Peyer's patch (tissue), 4 donors: ENCODE measurements around the gene AKAP12. TPM values are rescaled to one million over a fixed set of nuclear protein-coding genes. Genes with fewer than 3 reads are reported as not detected.

ENCODE experiments used
- DNase-seq, 3 donors: peaks; one replicate each; pipeline ENCODE4 v3.0.0-alpha.2; 2017 to 2019
- H3K27ac ChIP-seq, 4 donors: fragments of 200-600 bp; sonication (generic); one replicate each; pipeline ENCODE4 v1.5.1; 2016 to 2019
- H3K27me3 ChIP-seq, 2 donors: fragments of 200-600 bp; sonication (generic); one replicate each; pipeline ENCODE4 v1.5.1; 2019
- H3K36me3 ChIP-seq, 3 donors: fragments of 200-600 bp; sonication (generic); one replicate each; pipeline ENCODE4 v1.5.1; 2016 to 2019
- H3K4me1 ChIP-seq, 4 donors: fragments of 200-600 bp; sonication (generic); one replicate each; pipeline ENCODE4 v1.5.1; 2016 to 2019
- H3K4me3 ChIP-seq, 4 donors: fragments of 200-600 bp; sonication (generic); 1 replicate in 3 of 4; 2 replicates in 1 of 4; pipeline ENCODE4 v1.5.1; 2016 to 2019; ENCODE audit warnings: mild to moderate bottlenecking in 1 of 4
- H3K9me3 ChIP-seq, 4 donors: fragments of 200-600 bp; sonication (generic); one replicate each; pipeline ENCODE4 v1.5.1; 2016 to 2019; ENCODE audit warnings: mild to moderate bottlenecking in 1 of 4
- POLR2A ChIP-seq, 2 donors: fragments of 450-650 bp; IDR thresholded peaks; one replicate each; pipeline ENCODE4 v1.5.1; 2017; ENCODE audit warnings: antibody characterized with exemption in 2 of 2, mild to moderate bottlenecking in 2 of 2, moderate library complexity in 2 of 2
- total RNA-seq, 4 donors: library from RNA; depleted of rRNA; stranded (reverse); fragments of >200 nt; gene quantifications; one replicate each; pipeline ENCODE4 v1.1.0, GENCODE V29; 2016
- TF ChIP-seq, protein P1 (sequence below), 6 experiments: fragments of 450-650 bp in 4 of 6; fragments of 200-600 bp in 2 of 6; sonication (generic) in 1 of 6; IDR thresholded peaks; one replicate each; pipeline ENCODE4 v1.5.1; 2017 to 2019; ENCODE audit warnings: antibody characterized with exemption in 6 of 6, mild to moderate bottlenecking in 3 of 6, moderate library complexity in 1 of 6

AKAP12 gene
- total RNA-seq, 4 donors from 2014 or later, result 6.5 to 54.5 (median 23.8) TPM

DNA sequence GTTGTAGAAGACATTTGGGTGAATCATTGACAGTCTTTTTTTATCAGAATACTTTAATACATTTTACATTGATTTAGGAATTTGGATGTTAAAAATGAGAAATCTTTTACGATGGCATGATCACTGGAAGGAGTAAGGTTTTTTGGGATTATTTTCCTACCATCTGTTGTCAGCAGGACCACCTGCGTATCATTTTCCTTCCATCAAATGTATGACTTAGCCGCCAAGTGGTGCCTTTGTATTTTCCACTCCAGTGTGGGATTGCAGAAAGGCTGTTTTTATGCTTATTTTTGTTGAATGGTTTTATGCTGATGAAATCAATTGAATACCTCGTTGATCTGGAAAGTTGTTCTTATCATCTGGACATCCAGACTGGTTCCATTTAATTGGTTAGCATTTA is 35.8 kb downstream of the AKAP12 start:
- TF ChIP-seq POLR2A (IDR thresholded peaks at IDR 0.05), result no peak
- TF ChIP-seq, protein P1, sequence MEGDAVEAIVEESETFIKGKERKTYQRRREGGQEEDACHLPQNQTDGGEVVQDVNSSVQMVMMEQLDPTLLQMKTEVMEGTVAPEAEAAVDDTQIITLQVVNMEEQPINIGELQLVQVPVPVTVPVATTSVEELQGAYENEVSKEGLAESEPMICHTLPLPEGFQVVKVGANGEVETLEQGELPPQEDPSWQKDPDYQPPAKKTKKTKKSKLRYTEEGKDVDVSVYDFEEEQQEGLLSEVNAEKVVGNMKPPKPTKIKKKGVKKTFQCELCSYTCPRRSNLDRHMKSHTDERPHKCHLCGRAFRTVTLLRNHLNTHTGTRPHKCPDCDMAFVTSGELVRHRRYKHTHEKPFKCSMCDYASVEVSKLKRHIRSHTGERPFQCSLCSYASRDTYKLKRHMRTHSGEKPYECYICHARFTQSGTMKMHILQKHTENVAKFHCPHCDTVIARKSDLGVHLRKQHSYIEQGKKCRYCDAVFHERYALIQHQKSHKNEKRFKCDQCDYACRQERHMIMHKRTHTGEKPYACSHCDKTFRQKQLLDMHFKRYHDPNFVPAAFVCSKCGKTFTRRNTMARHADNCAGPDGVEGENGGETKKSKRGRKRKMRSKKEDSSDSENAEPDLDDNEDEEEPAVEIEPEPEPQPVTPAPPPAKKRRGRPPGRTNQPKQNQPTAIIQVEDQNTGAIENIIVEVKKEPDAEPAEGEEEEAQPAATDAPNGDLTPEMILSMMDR (IDR thresholded peaks at IDR 0.05), result no peak

DNA sequence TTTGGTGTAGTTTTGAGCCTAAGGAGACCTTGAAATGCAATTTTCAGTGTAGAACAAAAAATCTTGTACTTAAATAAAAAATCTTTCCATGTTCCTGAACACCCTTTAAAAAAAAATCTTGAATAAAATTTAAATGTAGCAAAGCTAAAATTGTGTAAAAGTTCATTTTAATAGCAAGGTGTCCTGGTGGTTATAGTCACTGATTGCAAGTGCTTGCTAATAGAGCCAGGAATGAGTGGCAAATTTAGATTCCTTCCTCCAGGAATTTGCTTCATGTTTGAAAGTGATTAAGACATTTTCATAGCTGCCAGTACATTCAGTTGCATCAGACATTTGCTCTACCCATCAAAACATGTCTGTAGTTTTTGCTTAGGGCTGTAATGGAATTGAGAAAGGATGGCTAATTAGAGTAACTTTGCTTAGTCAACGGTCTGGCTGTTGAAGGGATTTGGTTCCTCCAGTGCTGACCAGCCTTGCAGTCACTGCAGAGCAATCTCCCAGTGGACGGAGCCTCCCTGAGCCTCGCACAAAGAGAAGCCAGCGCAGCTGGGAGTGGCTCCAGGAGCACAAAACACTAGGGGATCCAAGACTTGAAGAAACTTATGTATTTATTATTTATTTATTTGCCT is 36.5 kb downstream of the AKAP12 start:
- peak overlapping the region in 1 of 4 donors; percentile 49 for H3K27ac ChIP-seq
- H3K9me3 ChIP-seq, result no peaks in the 10 kb centered on the region
- no peaks in the 10 kb centered on the region for H3K36me3 ChIP-seq
- no peak overlapping the region for H3K4me3 ChIP-seq
- no peak for DNase-seq
- H3K27me3 ChIP-seq, result no peaks in the 10 kb centered on the region
- H3K4me1 ChIP-seq, result no peaks in the 10 kb centered on the region
- TF ChIP-seq POLR2A (IDR thresholded peaks at IDR 0.05), result no peak
- TF ChIP-seq, protein P1 (IDR thresholded peaks at IDR 0.05), result no peak

More for the DNA sequence above, 35.8 kb downstream of the AKAP12 start:
- DNase-seq, result no peak
- Histone ChIP-seq H3K9me3 (no peaks in the 10 kb centered on the region), H3K27ac (no peak overlapping the region), H3K36me3 (no peaks in the 10 kb centered on the region), H3K4me3 (no peak overlapping the region), H3K4me1 (no peaks in the 10 kb centered on the region), H3K27me3 (no peaks in the 10 kb centered on the region)

- no peak for TF ChIP-seq POLR2A (IDR thresholded peaks at IDR 0.05)
- TF ChIP-seq, protein P1 (IDR thresholded peaks at IDR 0.05), result no peak
- Histone ChIP-seq H3K9me3 (no peaks in the 10 kb centered on the region), H3K27me3 (no peaks in the 10 kb centered on the region), H3K4me3 (no peak overlapping the region), H3K27ac (no peak overlapping the region), H3K4me1 (no peaks in the 10 kb centered on the region), H3K36me3 (no peaks in the 10 kb centered on the region)
- DNase-seq, result no peak
Measured at GRCh38 chr6:151279891-151280290, 40.1 kb downstream of the AKAP12 start.

- H3K36me3 ChIP-seq, result no peaks in the 10 kb centered on the region
- no peak overlapping the region for H3K27ac ChIP-seq
- TF ChIP-seq POLR2A (IDR thresholded peaks at IDR 0.05), result no peak
- TF ChIP-seq, protein P1 (IDR thresholded peaks at IDR 0.05), result no peak
- no peak overlapping the region for H3K4me3 ChIP-seq
- no peak for DNase-seq
- H3K9me3 ChIP-seq, result no peaks in the 10 kb centered on the region
- no peaks in the 10 kb centered on the region for H3K27me3 ChIP-seq
- peaks cover 0 to 1% (median 0%) of the 10 kb centered on the region in 4 donors for H3K4me1 ChIP-seq
Measured at GRCh38 chr6:151280859-151281258, 41.1 kb downstream of the AKAP12 start.

DNA sequence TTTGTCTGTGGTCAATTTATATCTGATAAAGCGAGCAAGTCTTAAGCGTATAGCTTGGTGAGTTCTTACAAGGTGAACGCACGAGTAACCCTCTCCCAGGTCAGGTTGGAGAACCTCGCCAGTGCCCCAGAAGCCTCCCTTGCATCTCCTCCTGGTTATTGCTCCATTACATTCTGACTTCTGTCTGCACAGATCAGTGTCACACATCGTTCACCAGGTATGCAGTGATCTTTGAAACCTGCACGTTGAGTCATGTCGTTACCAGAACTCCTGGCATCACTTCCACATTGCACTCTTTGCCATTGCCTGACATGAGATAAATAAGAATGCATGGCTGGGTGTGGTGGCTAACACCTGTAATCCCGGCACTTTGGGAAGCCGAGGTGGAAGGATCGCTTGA is 44.2 kb downstream of the AKAP12 start:
- no peaks in the 10 kb centered on the region for H3K36me3 ChIP-seq
- no peak for DNase-seq
- peaks cover 0 to 6% (median 0%) of the 10 kb centered on the region in 4 donors for H3K4me1 ChIP-seq
- no peak overlapping the region for H3K4me3 ChIP-seq
- H3K27ac ChIP-seq, result peak overlapping the region in 1 of 4 donors; percentile 54
- no peaks in the 10 kb centered on the region for H3K9me3 ChIP-seq
- H3K27me3 ChIP-seq, result no peaks in the 10 kb centered on the region
- TF ChIP-seq, protein P1 (IDR thresholded peaks at IDR 0.05), result no peak
